K562 (cell line): Measurements from ENCODE around the gene ZIC2. TPM values are rescaled to one million over a fixed set of nuclear protein-coding genes. Genes with fewer than 3 reads are reported as not detected.

Experiments used
- ATAC-seq: fragments of 200-7000 bp; cut with Tn5 transposase; 3 replicates; pipeline ENCODE4 v1.9.1; 2020; ENCODE audit warnings: moderate library complexity
- BruUV-seq: library from RNA; stranded (reverse); fragments of 400-500 nt; replicated peaks from 2 replicates; lab custom pipeline; 2021; lab: Mats Ljungman, UMichigan
- CTCF ChIA-PET: fragments of 300-600 bp; formaldehyde crosslinking; extraction: SDS; loops from one replicate; lab custom pipeline; 2021; ENCODE audit warnings: low intra/inter-chr PET ratio; lab: Yijun Ruan, JAX
- POLR2A ChIA-PET: fragments of 300-600, 350-650 bp; sonication (Branson Sonifier 250); formaldehyde crosslinking; extraction: SDS; loops from one replicate; lab custom pipeline; 2021; ENCODE audit warnings: antibody characterized with exemption, inconsistent platforms; lab: Yijun Ruan, JAX
- DNase-seq, 4 experiments: peaks; one replicate each; pipeline versions ENCODE4 v3.0.0 to v3.0.0-alpha.2; 2011 to 2018; ENCODE audit warnings: low spot score in 3 of 4, mixed read lengths in 3 of 4; ENCODE audit errors: extremely low read depth in 1 of 4
- FAIRE-seq: peaks from 2 replicates; lab custom pipeline; 2011; peaks lifted over from hg19 to GRCh38; lab: Jason Lieb, UNC
- H2AFZ ChIP-seq: 2 replicates; pipeline ENCODE4 v1.6.0; 2011; ENCODE audit warnings: low read depth, low read length, control low read depth, inconsistent platforms
- H3K27ac ChIP-seq: fragments of 200-600 bp; 3 replicates; pipeline ENCODE4 v1.8.0; 2011; ENCODE audit warnings: low read depth, mild to moderate bottlenecking, control low read depth, inconsistent platforms, low read length, moderate library complexity, mixed read lengths; ENCODE audit errors: extremely low read depth
- H3K27me3 ChIP-seq, 2 experiments: fragments of 300-600 bp in 1 of 2; 2 replicates in 1 of 2; 3 replicates in 1 of 2; pipeline versions ENCODE4 v1.6.0 to v1.8.0; 2011; ENCODE audit warnings: inconsistent platforms in 2 of 2, low read length in 2 of 2, mild to moderate bottlenecking in 1 of 2, mixed read lengths in 1 of 2, moderate library complexity in 1 of 2; ENCODE audit not compliant: control insufficient read depth in 2 of 2, insufficient read depth in 2 of 2
- H3K36me3 ChIP-seq: fragments of 300-600 bp; 3 replicates; pipeline ENCODE4 v1.8.0; 2011; ENCODE audit warnings: mild to moderate bottlenecking, low read length, inconsistent platforms; ENCODE audit not compliant: control insufficient read depth, insufficient read depth
- H3K4me1 ChIP-seq, 2 experiments: fragments of 200-600 bp in 1 of 2; replicated peaks in 1 of 2; 2 replicates in 1 of 2; 3 replicates in 1 of 2; pipeline versions ENCODE4 v1.5.1 to v1.8.0; 2011; ENCODE audit warnings: inconsistent platforms in 2 of 2, low read length in 2 of 2, mild to moderate bottlenecking in 1 of 2, mixed read lengths in 1 of 2, moderate library complexity in 1 of 2; ENCODE audit not compliant: control insufficient read depth in 2 of 2, insufficient read depth in 2 of 2
- H3K4me2 ChIP-seq: 2 replicates; pipeline ENCODE4 v1.6.1; 2011; ENCODE audit warnings: low read length, control low read depth, inconsistent platforms, mixed read lengths; ENCODE audit not compliant: insufficient read depth
- H3K4me3 ChIP-seq: fragments of 200-600 bp; sonication (generic), shearing (Covaris generic); 2 replicates; pipeline ENCODE4 v1.5.1; 2016; ENCODE audit warnings: control low read depth, inconsistent platforms
- H3K79me2 ChIP-seq: fragments of 200-600 bp; 3 replicates; pipeline ENCODE4 v1.8.0; 2011; ENCODE audit warnings: low read length, inconsistent platforms; ENCODE audit not compliant: control insufficient read depth, insufficient read depth
- H3K9ac ChIP-seq, 2 experiments: 2 replicates each; pipeline versions ENCODE4 v1.6.0 to v1.6.1; 2011; ENCODE audit warnings: low read depth in 2 of 2, low read length in 2 of 2, control low read depth in 1 of 2, inconsistent platforms in 1 of 2, mild to moderate bottlenecking in 1 of 2, mixed read lengths in 1 of 2; ENCODE audit not compliant: insufficient read depth in 1 of 2
- H3K9me1 ChIP-seq: one replicate; pipeline ENCODE4 v1.6.0; 2011; ENCODE audit warnings: inconsistent platforms, mild to moderate bottlenecking, low read length, moderate library complexity; ENCODE audit not compliant: control insufficient read depth, insufficient read depth
- H3K9me3 ChIP-seq: replicated peaks from 2 replicates; pipeline ENCODE4 v1.5.1; 2011; ENCODE audit warnings: low read depth, low read length, inconsistent platforms; ENCODE audit not compliant: control insufficient read depth, insufficient read depth
- H4K20me1 ChIP-seq: replicated peaks from 2 replicates; pipeline ENCODE4 v1.6.1; 2011; ENCODE audit warnings: low read length, inconsistent platforms, mixed read lengths; ENCODE audit not compliant: control insufficient read depth, insufficient read depth
- EHMT2 ChIP-seq: fragments of 450-650 bp; IDR thresholded peaks from 2 replicates; pipeline ENCODE4 v1.6.1; 2018; ENCODE audit warnings: antibody characterized with exemption
- GATA2 ChIP-seq: sonication (generic); formaldehyde crosslinking; IDR thresholded peaks from 2 replicates; pipeline ENCODE4 v1.4.0; 2020; ENCODE audit warnings: mild to moderate bottlenecking, missing genetic modification reagents
- LCOR ChIP-seq: sonication (generic); formaldehyde crosslinking; IDR thresholded peaks from 2 replicates; pipeline ENCODE4 v1.8.0; 2022; ENCODE audit warnings: mild to moderate bottlenecking, missing genetic modification reagents
- MEIS2 ChIP-seq: fragments of 450-650 bp; IDR thresholded peaks from 2 replicates; pipeline ENCODE4 v1.6.1; 2014; ENCODE audit warnings: mild to moderate bottlenecking; ENCODE audit not compliant: partially characterized antibody
- POLR3G ChIP-seq: IDR thresholded peaks from 2 replicates; pipeline ENCODE4 v1.6.1; 2011; ENCODE audit not compliant: insufficient read length, insufficient replicate concordance; ENCODE audit errors: extremely low read depth
- TAF15 ChIP-seq: fragments of 200-400 bp; formaldehyde crosslinking; IDR thresholded peaks from 2 replicates; pipeline ENCODE4 v1.6.1; 2017; ENCODE audit warnings: mild to moderate bottlenecking, low read depth, low read length, moderate library complexity
- TCFL5 ChIP-seq: fragments of 250-450 bp; sonication (Bioruptor Pico); conservative IDR thresholded peaks from 2 replicates; pipeline ENCODE4 v1.6.1; 2021; ENCODE audit warnings: mild to moderate bottlenecking, moderate library complexity, matching md5 sums
- ZNF324 ChIP-seq: fragments of 250-450 bp; sonication (Bioruptor Pico); IDR thresholded peaks from 2 replicates; pipeline ENCODE4 v1.4.0; 2020; ENCODE audit warnings: mild to moderate bottlenecking
- ZNF696 ChIP-seq: fragments of 250-450 bp; sonication (Bioruptor Pico); conservative IDR thresholded peaks from 2 replicates; pipeline ENCODE4 v1.4.0; 2020; ENCODE audit warnings: mild to moderate bottlenecking, moderate library complexity
- ZNF707 ChIP-seq: fragments of 250-450 bp; sonication (Bioruptor Pico); conservative IDR thresholded peaks from 2 replicates; pipeline ENCODE4 v1.8.0; 2022; ENCODE audit warnings: inconsistent platforms, mild to moderate bottlenecking, moderate library complexity
- ZZZ3 ChIP-seq: fragments of 450-650 bp; IDR thresholded peaks from 2 replicates; pipeline ENCODE4 v1.6.1; 2016; ENCODE audit warnings: antibody characterized with exemption, mild to moderate bottlenecking, moderate library complexity
- WGBS: fragments of 100-300 bp; shearing (Covaris generic); methylation state at CpG from one replicate; pipeline ENCODE4 v1.1.6; 2016; ENCODE audit warnings: low coverage, mixed read lengths; ENCODE audit not compliant: insufficient coverage; ENCODE audit errors: missing lambda C conversion rate; 5-methylcytosine and 5-hydroxymethylcytosine counted together
- in situ Hi-C: fragments of 300-500 bp; cut with MboI; formaldehyde crosslinking; loops from 4 replicates; pipeline ENCODE4 v1.15.0; 2018; ENCODE audit warnings: inconsistent platforms, mixed read lengths
- intact Hi-C: fragments of 100-400 bp; cut with micrococcal nuclease; formaldehyde crosslinking; loops from 2 replicates; pipeline ENCODE4 v1.14.2; 2022
- polyA plus RNA-seq, 8 experiments: library from polyadenylated mRNA; depleted of rRNA in 4 of 8; stranded (reverse) in 5 of 8; unstranded in 3 of 8; fragments of >200 nt; fragmentation: Nextera tagmentation in 2 of 8; fragmentation: Illumina TruSeq in 1 of 8; extraction: Ambion mirVana in 2 of 8; extraction: Trizol in 1 of 8; gene quantifications; 2 replicates each; pipeline versions ENCODE4 v1.2.1 to v1.2.3, GENCODE V29; 2011 to 2014; ENCODE audit warnings: inconsistent platforms in 1 of 8, missing spikeins in 1 of 8
- total RNA-seq, 7 experiments: library from RNA; depleted of rRNA in 6 of 7; stranded (reverse); fragments of >200 nt in 6 of 7; fragmentation: Illumina TruSeq in 2 of 7; extraction: Trizol in 2 of 7; gene quantifications; 2 replicates each; pipeline versions ENCODE4 v1.2.1 to v1.2.3, GENCODE V29; 2011 to 2021; ENCODE audit warnings: low replicate concordance in 1 of 7
- TF ChIP-seq, protein P1 (sequence below): fragments of 450-650 bp; formaldehyde crosslinking; IDR thresholded peaks from 2 replicates; pipeline ENCODE4 v1.4.0; 2020; ENCODE audit warnings: mild to moderate bottlenecking, moderate library complexity
- TF ChIP-seq, protein P2 (sequence below): fragments of 450-650 bp; IDR thresholded peaks from 2 replicates; pipeline ENCODE4 v1.6.1; 2016

The ZIC2 gene
- total and polyA plus RNA-seq, 9 of the 15 experiments (the other 6 are each of a cell fraction or from before 2014, with no cell fraction given), result 1.8 to 18.0 (median 4.5) TPM

DNA sequence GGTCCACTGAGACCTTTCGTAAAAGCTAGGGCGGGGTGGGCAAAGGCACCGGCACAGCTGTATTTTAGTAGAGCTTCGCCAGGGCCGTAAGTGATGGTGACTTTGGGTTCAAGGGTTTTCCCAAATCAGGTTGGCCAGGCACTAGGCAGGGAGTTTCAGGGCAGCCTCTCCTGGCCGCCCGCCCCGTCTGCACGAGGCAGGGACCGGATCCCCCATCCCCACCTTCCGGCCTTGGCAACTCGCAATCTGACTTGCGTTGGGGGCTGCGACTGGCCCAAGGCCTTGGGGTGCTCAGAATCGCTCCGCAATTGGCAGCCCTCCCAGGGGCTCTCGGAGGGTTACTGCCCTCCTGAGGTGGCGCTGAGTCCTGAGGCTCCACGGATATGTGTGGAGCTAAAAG, 6.0 kb upstream of the ZIC2 start:
- peaks cover 0 to 38% of the 10 kb centered on the region in 2 experiments; a peak in 3 of 5 replicates for H3K4me1 ChIP-seq
- WGBS, result 89% methylated on average over 9 of the region's 19 CpGs
- no peaks in the 10 kb centered on the region for H3K36me3 ChIP-seq
- H2AFZ ChIP-seq, result no peak overlapping the region
- ChIA-PET POLR2A (no interaction called here), CTCF (no interaction called here)
- in situ Hi-C loops (no loop called here), intact Hi-C loops (no loop called here)
- TF ChIP-seq ZNF696 (CRISPR knock-in tag) (no peak), TAF15 (no peak), GATA2 (no peak), EHMT2 (no peak)
- TF ChIP-seq, protein P1, sequence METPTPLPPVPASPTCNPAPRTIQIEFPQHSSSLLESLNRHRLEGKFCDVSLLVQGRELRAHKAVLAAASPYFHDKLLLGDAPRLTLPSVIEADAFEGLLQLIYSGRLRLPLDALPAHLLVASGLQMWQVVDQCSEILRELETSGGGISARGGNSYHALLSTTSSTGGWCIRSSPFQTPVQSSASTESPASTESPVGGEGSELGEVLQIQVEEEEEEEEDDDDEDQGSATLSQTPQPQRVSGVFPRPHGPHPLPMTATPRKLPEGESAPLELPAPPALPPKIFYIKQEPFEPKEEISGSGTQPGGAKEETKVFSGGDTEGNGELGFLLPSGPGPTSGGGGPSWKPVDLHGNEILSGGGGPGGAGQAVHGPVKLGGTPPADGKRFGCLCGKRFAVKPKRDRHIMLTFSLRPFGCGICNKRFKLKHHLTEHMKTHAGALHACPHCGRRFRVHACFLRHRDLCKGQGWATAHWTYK, result no peak
- DNase-seq (no peak), FAIRE-seq (no peak), ATAC-seq (no peak)
- no peaks in the 10 kb centered on the region for H3K9me3 ChIP-seq
- no peak overlapping the region for H3K27ac ChIP-seq
- H3K9ac ChIP-seq, result no peak overlapping the region
- H3K27me3 ChIP-seq, result no peaks in the 10 kb centered on the region
- H4K20me1 ChIP-seq, result no peaks in the 10 kb centered on the region
- H3K4me2 ChIP-seq, result no peak overlapping the region
- no peaks in the 10 kb centered on the region for H3K9me1 ChIP-seq
- BruUV-seq, result no TSS peak
- H3K4me3 ChIP-seq, result no peak overlapping the region
- H3K79me2 ChIP-seq, result no peaks in the 10 kb centered on the region; the same call in 2 of the 3 replicates

DNA sequence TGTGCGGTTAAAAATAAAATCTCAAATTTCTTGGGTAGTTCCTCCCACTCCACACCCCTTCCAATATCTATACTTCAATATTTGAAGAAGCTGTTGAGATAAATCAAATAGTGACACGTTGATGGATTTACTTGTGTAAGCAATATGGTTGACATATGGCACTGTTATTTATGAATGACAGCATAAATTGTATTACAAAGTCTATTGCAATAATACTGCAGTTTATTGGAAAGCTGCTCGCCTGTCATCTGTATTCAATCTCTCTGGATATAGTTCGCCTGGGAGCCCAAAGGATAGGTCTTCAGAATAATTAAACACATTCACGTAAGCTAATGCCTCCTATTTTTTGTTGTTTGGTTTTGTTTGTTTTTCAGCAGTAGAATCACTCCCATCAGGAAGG, 5.0 kb upstream of the ZIC2 start:
- Histone ChIP-seq H3K9me3 (no peaks in the 10 kb centered on the region), H3K27me3 (no peaks in the 10 kb centered on the region), H3K9ac (no peak overlapping the region), H4K20me1 (no peaks in the 10 kb centered on the region), H2AFZ (no peak overlapping the region), H3K36me3 (no peaks in the 10 kb centered on the region), H3K27ac (no peak overlapping the region), H3K4me2 (no peak overlapping the region), H3K9me1 (no peaks in the 10 kb centered on the region), H3K4me3 (no peak overlapping the region), H3K4me1 (peaks cover 0 to 33% of the 10 kb centered on the region in 2 experiments; a peak in 3 of 5 replicates), H3K79me2 (no peaks in the 10 kb centered on the region; the same call in 2 of the 3 replicates)
- 52% methylated on average over 5 of the region's 5 CpGs for WGBS
- in situ Hi-C loops (no loop called here), intact Hi-C loops (no loop called here)
- DNase-seq (no peak), FAIRE-seq (no peak), ATAC-seq (no peak)
- TF ChIP-seq LCOR (no peak), TCFL5 (CRISPR knock-in tag) (no peak), ZNF324 (CRISPR knock-in tag) (no peak), ZZZ3 (no peak), POLR3G (no peak), MEIS2 (peak; percentile 69), ZNF707 (CRISPR knock-in tag) (no peak)
- TF ChIP-seq, protein P2, sequence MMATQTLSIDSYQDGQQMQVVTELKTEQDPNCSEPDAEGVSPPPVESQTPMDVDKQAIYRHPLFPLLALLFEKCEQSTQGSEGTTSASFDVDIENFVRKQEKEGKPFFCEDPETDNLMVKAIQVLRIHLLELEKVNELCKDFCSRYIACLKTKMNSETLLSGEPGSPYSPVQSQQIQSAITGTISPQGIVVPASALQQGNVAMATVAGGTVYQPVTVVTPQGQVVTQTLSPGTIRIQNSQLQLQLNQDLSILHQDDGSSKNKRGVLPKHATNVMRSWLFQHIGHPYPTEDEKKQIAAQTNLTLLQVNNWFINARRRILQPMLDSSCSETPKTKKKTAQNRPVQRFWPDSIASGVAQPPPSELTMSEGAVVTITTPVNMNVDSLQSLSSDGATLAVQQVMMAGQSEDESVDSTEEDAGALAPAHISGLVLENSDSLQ, result peak; percentile 16; the same call in 1 of the 2 replicates
- ChIA-PET CTCF (no interaction called here), POLR2A (interaction anchor here (0.7 kb wide), 1 partner anchor 413 kb away, joined by 3 read pairs; no protein-coding TSS in a partner anchor)
- BruUV-seq, result no TSS peak
